Medulla oblongata (tissue), 1 donor: ENCODE data around the gene COX6A2.
"Not testable (repeated sequence)": the region's sequence is repeated elsewhere in the genome, so short reads cannot be mapped to it uniquely, and the experiment has no call there.

ENCODE experiments used
- DNase-seq: peaks from one replicate; pipeline ENCODE4 v3.0.0-alpha.2; 2015; ENCODE audit errors: extremely low spot score

The COX6A2 gene

DNA sequence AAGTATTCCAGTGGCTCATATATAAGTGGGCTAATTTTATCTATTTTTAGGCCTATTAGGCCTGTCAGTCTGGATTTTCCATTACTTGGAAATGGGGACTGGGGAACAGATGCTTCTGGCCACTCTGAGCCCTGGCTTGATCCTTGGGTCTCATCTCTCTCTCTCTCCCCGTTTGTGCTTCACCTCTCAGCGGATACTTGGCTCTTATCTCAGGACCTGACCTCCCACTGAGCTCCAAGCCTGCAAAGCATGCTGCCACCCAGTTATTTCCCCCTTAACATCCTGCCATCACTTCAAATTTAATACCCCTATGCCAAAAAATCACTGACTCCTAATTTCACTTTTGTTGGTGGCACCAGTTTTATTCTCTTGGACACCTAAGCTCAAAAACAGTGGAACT, 10.3 kb upstream of the COX6A2 start:
- no peak for DNase-seq

GRCh38 chr16:31436221-31437045, 8.3 kb upstream of the COX6A2 start:
- DNase-seq: no peak

DNA sequence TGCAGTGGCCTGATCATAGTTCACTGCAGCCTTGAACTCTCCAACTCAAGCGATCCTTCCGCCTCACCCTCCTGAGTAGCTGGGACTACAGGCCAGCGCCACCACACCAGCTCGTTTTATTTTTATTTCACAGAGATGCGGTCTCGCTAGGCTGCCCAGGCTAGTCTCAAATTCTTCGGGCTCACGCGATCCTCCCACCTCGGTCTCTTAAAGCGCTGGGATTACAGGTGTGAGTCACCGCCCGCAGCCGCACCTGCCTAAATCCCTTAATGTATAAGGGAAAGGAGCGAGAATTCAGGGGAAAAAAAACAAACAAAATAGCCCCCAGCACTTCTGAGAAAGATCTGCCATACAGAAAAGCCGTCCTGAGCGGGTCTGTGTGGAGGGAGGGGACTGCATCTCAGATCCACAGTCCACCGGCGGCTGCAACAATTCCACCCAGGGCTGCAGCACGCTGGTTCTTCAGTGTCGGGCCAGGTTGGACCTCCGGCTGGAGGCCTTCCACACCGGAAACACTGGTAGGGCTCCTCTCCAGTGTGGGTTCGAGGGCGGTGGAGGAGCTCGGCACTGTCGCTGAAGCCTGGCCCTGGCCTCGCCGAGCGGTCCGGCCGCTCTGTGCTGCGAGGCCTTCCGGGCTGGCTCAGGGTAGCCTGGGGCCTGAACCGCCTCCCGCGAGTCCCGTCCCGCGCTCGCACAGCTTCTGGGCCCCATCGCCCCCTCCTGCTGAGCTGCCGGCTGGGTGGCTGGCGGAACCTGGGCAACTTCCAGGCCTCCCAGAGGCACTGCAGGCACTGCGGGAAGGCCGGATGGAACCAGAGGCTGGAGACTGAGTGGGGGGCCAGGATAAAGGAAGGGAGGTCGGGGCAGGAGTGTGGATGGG, 7.4 kb upstream of the COX6A2 start:
- DNase-seq: no peak

DNA sequence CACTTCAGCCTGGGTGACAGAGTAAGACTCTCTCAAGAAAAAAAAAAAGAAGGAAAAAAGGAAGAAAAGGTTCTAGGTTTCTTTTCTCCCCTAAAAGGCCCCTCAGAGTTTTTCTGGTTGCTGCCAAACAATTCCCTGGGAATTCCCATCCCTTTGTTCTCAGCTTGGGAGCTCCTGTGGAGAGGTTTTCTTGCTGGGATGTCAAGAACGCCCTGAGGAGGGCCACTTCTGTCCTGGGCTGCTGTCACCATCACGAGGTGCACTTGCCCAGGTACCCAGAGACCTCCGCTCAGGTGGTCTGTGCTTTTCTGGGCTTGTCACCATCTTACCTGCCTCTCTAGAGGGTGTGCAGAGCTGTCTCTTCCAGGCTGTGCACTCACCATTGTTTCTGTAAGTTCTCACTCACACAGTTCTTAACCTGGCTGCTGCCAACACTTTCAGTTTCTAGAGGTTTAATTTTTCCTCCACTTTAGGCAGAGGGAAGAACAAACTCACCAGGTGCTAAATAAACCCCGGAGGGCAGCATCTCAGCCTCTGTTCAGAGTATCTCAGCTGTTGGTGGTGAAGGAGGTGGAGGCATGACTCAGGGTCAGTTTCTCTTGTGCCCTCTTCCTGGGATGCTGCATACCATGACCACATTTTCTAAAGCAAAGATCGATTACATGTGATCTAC, 2.4 kb upstream of the COX6A2 start:
- DNase-seq: no peak

GRCh38 chr16:31429796-31430195, 1.6 kb upstream of the COX6A2 start:
- DNase-seq: no peak

GRCh38 chr16:31429314-31429713, 1.2 kb upstream of the COX6A2 start:
- DNase-seq: no peak

- DNase-seq: no peak
These were observed 583 bp upstream of the COX6A2 start for GRCh38 chr16:31428638-31429247.

- peak; percentile 71 for DNase-seq
These were observed 500 bp downstream of the COX6A2 start for GRCh38 chr16:31427441-31428278.

- DNase-seq: no peak
These were observed 4.4 kb downstream of the COX6A2 start for GRCh38 chr16:31423801-31424200.

- DNase-seq: no peak
These were observed 4.9 kb downstream of the COX6A2 start for GRCh38 chr16:31423241-31423640.

DNA sequence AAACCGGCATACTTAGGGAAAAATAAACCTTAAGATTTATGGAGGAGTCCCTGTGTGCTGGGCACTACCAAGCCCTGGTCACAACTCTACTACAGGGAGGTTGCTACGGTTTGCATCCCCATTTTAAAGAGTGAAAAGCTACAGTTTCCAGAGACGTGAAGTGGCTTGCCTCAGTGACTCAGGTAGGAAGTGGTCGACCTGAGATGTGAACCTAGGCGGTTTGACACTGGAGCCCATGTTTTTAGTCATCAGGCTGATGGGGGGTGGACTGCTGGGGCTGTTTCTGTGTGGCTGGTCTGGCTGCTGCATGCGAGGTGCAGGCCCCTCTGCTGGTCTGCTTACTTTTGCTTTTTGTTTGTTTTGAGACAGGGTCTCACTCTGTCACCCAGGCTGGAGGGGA, 6.6 kb downstream of the COX6A2 start:
- DNase-seq: no peak

DNA sequence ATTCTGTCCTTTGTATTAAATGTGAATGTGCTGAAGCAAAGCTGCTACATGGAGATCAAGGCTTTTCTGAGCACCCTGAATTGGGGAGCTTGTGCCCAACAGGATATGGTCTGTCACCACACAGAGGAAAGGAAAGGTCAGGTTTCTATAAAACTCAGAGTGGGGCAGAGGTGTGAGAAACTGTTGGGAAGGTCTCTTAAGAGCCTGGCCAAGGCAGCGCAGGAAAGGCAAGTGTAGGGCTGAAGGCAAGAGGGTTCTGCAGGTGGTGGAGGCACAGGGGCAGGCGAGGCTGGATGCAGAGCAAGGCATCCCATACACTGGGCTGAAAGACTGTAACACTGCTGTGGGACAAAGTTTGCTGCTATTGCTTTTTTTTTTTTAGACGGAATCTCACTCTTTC, 8.1 kb downstream of the COX6A2 start:
- DNase-seq: no peak

GRCh38 chr16:31417916-31418315, 10.2 kb downstream of the COX6A2 start:
- no peak for DNase-seq

DNA sequence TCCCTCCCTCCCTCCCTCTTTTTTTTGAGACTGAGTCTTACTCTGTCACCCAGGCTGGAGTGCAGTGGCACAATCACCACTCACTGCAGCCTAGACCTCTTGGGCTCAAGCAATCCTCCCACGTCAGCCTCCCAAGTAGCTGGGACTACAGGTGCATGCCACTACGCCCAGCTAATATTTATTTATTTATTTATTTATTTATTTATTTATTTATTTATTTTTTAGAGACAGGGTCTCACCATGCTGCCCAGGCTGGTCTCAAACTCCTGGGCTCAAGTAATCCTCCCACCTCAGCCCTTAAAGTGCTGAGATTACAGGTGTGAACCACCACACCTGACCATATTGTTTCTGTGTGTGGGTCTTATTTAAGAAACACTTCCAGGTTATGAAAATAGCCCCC, 11.1 kb downstream of the COX6A2 start:
- not testable (repeated sequence) for DNase-seq

DNA sequence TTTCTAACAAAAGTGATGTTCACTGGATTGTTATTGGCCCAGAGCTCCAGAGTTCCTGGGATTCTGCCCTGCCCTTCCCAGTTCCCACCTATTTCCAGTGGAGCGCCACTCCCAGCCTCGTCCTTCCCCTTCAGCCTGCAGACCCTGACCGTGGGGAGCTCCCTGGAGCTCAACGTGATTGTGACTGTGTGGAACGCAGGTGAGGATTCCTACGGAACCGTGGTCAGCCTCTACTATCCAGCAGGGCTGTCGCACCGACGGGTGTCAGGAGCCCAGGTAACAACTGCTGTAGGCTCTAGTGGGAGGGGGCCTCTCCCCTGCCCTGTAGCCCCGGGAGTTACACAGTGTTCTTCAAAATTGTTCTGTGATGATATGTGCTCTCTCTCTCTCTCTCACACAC, 11.8 kb downstream of the COX6A2 start:
- DNase-seq: no peak

DNA sequence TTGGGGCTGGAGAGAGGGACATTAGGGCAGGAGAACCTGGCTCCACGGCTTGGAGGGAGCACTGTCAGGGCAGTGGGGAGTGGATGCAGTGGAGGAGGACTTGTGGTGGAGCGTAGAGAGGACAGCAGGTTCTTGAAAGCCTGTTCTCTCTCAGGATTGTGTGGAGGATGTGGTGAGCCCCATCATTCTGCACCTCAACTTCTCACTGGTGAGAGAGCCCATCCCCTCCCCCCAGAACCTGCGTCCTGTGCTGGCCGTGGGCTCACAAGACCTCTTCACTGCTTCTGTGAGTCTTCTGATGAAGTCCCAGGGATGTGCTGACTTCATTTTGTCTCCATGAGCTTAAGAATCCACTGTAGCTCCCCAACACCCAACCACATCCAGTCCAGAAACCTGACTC, 13.5 kb downstream of the COX6A2 start:
- no peak for DNase-seq

DNA sequence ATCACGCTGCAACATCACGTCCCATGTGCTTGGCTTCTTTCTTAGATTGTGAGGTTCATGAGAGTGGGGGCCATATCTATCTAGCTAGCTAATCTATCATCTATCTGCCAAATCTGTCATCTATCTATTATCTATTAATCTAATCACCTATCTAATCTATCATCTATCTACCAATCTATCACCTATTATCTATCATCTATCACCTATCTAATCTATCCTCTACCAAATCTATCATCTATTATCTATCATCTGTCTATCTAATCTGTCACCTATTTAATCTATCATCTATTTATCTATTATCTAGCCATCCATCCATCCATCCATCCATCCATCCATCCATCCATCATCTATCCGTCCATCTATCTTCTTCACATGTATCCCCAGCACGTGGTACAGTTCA, 14.2 kb downstream of the COX6A2 start:
- DNase-seq: no peak

DNA sequence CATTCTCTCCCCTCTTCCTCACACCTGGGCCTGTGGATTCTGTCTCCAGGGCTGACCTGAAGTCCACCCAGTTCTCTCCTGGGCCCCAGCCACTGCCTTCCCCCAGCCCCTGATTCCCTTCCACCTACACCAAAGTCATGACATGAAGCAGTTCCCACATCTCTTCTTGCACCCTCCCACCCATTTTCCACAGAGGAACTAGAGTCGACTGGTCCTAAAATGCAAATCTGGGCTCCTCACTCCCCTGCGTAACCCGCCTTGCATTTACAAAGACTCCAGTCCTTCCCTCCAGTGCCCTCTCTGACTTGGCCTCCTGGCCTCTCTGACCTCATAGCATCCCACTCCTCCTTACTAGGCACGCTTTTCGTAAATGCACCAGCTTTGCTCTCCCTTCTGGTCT, 14.8 kb downstream of the COX6A2 start:
- DNase-seq: no peak

- no peak for DNase-seq
These were observed 15.4 kb downstream of the COX6A2 start for GRCh38 chr16:31412750-31413149.

DNA sequence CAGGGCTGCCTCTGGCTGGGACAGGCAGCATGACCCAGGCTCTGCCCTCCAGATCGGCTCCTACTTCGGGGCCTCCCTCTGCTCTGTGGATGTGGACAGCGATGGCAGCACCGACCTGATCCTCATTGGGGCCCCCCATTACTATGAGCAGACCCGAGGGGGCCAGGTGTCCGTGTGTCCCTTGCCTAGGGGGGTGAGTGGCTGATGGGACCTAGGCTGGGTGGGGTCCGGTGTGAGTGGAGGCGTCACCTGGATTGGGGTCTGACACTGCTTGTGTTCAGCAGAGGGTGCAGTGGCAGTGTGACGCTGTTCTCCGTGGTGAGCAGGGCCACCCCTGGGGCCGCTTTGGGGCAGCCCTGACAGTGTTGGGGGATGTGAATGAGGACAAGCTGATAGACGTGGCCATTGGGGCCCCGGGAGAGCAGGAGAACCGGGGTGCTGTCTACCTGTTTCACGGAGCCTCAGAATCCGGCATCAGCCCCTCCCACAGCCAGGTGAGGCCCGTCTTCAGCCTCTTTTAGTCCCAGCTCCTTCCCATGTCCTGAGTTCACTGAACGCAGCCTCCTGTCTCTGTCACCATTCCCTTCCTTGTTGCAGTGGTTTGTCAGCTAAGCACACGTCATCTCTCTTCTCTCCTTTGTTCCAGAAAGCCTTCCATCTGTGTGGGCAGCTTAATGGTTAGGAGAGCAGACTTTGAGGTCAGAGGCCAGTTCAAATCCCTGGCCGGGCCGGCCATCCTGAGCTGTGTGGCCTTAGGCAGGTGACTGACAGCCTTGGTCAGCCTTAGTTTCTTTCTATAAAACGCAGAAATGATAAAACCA, 16.9 kb downstream of the COX6A2 start:
- DNase-seq: no peak
